Measurements from ENCODE around the gene IL21R.

IL21R gene

DNA sequence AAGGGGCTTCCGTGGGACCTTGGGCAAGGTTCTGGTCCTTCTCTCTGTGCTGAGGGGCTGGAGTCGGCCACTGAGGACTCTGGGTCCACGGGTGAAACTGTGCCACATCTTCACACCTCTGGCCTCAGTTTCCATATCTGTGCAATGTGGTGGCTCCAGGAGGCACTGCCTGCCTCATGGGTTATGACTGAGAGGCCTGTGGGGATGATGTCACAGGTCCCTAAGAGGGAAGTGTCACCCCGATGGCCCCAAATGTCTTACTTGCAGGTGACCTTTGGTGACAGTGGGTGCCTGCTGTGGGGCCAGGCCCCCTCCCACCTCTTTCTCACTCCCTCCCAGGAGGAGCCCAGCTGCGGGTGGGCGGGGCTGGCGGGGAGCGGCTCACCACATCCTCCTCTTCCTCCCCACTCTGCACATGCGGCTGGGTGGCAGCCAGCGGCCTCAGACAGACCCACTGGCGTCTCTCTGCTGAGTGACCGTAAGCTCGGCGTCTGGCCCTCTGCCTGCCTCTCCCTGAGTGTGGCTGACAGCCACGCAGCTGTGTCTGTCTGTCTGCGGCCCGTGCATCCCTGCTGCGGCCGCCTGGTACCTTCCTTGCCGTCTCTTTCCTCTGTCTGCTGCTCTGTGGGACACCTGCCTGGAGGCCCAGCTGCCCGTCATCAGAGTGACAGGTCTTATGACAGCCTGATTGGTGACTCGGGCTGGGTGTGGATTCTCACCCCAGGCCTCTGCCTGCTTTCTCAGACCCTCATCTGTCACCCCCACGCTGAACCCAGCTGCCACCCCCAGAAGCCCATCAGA is at the start of gene IL21R:
IL21R (plus strand) TSS at position 407 of the 801 bp plus-strand sequence. CDS start 27,898 bp downstream, outside the sequence.
- DNase-seq (ENCODE audit: low read depth in 2 of 2, low spot score in 1 of 2) = peak; percentile 70 to 82

DNA sequence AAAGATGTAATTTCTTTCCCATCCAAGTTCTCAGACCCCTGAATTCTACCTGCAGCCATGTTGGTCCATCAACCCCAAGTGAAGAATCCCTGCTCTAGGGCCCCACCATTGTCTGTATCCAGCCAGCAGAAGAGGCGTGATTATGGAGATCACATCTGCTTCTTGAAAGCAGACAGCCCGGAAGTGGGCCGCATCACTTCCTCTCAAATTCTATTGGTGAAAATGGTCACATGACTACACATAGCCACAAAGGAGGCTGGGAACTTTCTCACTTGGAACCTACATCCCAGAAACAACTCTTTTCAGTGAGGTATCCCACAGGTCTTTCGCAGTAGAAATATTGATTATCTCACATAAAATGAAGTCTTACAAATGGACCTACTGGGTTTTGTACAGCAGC is 48.1 kb upstream of the IL21R start:
- no peak for DNase-seq (ENCODE audit: low read depth in 2 of 2, low spot score in 1 of 2)

DNA sequence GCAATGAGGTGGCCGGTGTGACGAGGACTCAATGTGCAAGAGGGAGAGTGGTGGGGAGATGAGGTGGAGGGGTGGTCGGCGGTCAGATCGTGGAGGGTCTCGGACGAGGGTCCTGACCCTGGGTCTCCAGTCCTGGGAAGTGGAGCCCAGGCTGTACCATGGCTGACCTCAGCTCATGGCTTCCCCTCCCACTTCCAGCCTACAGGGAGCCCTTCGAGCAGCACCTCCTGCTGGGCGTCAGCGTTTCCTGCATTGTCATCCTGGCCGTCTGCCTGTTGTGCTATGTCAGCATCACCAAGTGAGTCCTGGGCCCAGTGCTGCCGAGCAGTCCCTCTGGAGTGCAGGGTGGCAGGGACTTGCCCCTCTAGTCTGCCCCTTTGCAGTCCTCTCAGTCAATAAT is 46.4 kb upstream of the IL21R start:
- DNase-seq (ENCODE audit: low read depth in 2 of 2, low spot score in 1 of 2) = no peak

DNA sequence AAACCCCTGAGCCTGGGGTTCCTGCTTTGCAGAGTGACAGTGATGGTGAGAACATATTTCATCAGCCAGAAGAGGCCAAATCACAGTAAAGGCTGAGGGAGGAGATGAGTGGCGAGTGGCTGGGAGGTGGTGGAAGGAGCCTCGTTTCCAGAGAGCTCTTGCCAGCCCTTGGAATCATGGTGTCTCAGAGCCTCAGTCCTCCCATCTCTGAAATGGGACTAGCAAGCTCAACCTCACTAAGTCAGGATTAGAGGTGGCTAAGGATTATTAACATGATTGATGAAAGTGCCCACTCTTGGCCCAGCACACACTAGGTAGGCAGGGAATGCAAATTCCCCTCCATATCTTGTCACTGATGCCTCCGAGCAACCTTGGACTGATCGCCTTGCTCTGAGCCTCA is 45.2 kb upstream of the IL21R start:
- no peak for DNase-seq (ENCODE audit: low read depth in 2 of 2, low spot score in 1 of 2)

DNA sequence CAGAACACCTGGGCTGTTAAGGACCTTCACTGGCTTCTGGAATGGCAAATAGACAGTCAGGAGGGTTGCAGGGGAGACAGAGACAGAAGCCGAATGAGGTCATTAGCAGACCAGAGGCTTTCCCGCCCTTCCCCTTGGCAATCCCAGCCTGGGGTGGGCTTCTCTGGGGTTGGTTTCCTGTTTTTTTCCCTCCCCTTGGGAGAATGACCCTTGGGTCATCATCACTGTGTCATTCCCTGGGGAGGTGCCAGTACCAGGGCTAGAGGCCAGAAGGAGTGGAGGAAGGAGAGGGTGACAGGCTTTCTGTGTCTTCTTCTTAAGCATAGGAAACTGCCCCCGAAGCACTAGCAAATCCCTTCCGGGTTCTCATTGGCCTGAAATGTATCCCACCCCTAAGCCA is 42.9 kb upstream of the IL21R start:
- DNase-seq (ENCODE audit: low read depth in 2 of 2, low spot score in 1 of 2) = no peak

DNA sequence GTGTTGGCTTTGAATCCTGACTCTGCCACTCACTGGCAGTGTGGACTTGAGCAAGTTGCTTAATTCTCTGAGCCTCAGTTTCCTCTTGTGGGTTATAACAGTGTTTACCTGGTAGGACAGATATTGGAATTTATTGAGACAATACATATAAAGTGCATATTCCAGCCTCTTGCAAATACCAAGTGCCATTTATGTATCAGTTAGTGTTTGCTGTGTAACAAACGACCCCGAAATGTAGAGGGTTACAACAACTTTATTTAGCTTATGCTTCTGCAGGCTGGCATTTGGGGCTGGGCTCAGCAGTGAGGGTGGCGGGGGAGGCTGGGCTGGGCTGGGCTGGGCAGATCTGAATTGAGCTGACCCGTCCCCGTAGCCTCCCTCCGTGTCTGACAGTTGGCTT is 42.4 kb upstream of the IL21R start:
- no peak for DNase-seq (ENCODE audit: low read depth in 2 of 2, low spot score in 1 of 2)

DNA sequence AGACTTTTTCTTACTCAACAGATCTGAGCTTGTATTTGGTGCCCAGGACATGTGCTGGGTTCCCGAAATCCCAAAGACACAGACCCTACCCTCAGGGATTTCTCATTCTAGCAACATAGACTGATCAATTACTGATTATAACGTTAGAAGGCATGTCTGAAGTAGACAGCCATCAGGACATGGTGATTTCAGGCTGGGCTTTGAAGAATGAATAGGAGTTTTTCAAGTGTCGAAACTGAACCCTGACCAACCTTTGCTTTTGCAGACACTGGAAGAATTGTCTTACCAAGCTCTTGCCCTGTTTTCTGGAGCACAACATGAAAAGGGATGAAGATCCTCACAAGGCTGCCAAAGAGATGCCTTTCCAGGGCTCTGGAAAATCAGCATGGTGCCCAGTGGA is 40.0 kb upstream of the IL21R start:
- no peak for DNase-seq (ENCODE audit: low read depth in 2 of 2, low spot score in 1 of 2)

DNA sequence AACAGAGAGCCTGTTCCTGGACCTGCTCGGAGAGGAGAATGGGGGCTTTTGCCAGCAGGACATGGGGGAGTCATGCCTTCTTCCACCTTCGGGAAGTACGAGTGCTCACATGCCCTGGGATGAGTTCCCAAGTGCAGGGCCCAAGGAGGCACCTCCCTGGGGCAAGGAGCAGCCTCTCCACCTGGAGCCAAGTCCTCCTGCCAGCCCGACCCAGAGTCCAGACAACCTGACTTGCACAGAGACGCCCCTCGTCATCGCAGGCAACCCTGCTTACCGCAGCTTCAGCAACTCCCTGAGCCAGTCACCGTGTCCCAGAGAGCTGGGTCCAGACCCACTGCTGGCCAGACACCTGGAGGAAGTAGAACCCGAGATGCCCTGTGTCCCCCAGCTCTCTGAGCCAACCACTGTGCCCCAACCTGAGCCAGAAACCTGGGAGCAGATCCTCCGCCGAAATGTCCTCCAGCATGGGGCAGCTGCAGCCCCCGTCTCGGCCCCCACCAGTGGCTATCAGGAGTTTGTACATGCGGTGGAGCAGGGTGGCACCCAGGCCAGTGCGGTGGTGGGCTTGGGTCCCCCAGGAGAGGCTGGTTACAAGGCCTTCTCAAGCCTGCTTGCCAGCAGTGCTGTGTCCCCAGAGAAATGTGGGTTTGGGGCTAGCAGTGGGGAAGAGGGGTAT is 39.3 kb upstream of the IL21R start:
- DNase-seq (ENCODE audit: low read depth in 2 of 2, low spot score in 1 of 2) = no peak

DNA sequence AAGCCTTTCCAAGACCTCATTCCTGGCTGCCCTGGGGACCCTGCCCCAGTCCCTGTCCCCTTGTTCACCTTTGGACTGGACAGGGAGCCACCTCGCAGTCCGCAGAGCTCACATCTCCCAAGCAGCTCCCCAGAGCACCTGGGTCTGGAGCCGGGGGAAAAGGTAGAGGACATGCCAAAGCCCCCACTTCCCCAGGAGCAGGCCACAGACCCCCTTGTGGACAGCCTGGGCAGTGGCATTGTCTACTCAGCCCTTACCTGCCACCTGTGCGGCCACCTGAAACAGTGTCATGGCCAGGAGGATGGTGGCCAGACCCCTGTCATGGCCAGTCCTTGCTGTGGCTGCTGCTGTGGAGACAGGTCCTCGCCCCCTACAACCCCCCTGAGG is 38.7 kb upstream of the IL21R start:
- no peak for DNase-seq (ENCODE audit: low read depth in 2 of 2, low spot score in 1 of 2)

DNA sequence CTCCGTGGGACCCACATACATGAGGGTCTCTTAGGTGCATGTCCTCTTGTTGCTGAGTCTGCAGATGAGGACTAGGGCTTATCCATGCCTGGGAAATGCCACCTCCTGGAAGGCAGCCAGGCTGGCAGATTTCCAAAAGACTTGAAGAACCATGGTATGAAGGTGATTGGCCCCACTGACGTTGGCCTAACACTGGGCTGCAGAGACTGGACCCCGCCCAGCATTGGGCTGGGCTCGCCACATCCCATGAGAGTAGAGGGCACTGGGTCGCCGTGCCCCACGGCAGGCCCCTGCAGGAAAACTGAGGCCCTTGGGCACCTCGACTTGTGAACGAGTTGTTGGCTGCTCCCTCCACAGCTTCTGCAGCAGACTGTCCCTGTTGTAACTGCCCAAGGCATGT is 38.2 kb upstream of the IL21R start:
- DNase-seq (ENCODE audit: low read depth in 2 of 2, low spot score in 1 of 2) = no peak

DNA sequence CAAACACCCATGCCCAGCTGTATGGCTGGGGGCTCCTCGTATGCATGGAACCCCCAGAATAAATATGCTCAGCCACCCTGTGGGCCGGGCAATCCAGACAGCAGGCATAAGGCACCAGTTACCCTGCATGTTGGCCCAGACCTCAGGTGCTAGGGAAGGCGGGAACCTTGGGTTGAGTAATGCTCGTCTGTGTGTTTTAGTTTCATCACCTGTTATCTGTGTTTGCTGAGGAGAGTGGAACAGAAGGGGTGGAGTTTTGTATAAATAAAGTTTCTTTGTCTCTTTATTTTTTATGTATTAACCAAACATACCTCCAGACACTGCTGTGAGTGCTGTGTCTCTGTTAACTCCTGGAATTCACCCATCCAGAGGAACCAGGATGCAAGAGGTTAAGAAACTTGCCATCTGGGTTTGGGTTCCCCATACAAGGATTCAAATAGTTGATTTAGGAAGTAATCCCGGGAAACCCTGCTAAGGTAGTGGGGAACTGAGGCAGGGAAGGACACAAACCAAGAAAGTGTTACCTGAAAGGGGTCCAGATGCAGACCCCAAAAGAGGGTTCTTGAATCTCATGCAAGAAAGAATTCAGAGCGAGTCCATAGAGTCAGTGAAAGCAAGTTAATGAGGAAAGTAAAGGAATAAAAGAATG is 37.4 kb upstream of the IL21R start:
- DNase-seq (ENCODE audit: low read depth in 2 of 2, low spot score in 1 of 2) = no peak

DNA sequence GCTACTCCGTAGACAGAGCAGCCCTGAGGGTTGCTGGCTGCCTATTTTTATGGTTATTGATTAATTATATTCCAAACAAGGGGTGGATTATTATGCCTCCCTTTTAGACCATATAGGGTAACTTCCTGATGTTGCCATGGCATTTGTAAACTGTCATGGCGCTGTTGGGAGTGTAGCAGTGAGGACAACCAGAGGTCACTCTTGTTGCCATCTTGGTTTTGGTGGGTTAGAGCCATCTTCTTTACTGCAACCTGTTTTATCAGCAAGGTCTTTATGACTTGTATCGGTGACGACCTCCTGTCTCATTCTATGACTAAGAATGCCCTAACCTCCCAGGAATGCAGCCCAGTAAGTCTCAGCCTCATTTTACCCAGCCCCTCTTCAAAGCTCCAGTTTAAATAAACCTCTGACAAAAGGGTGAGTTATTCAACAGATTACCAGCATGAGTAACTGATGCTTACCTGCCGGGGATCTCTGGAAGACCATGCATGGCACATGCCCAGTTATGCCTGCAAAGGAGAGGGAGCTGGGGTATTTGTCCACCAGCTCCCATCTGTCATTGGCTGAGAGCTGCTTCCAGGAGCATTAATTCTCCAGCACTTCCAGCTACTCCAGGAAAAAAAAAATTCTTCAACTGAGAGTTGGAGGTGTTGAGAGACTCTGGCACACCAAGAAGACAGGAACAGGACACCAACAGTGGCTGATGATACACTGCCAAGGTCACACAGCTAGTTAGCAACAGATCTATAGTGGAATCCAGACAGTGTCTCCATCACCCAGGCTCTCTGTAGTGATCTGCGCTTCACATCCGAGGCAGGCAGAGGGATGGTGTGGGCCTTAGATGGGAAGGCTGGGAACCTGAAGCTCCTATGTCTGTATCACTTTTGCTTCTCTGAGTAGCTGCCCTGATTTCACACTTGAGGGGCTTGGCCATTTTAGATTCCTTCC is 36.6 kb upstream of the IL21R start:
- DNase-seq (ENCODE audit: low read depth in 2 of 2, low spot score in 1 of 2) = no peak

DNA sequence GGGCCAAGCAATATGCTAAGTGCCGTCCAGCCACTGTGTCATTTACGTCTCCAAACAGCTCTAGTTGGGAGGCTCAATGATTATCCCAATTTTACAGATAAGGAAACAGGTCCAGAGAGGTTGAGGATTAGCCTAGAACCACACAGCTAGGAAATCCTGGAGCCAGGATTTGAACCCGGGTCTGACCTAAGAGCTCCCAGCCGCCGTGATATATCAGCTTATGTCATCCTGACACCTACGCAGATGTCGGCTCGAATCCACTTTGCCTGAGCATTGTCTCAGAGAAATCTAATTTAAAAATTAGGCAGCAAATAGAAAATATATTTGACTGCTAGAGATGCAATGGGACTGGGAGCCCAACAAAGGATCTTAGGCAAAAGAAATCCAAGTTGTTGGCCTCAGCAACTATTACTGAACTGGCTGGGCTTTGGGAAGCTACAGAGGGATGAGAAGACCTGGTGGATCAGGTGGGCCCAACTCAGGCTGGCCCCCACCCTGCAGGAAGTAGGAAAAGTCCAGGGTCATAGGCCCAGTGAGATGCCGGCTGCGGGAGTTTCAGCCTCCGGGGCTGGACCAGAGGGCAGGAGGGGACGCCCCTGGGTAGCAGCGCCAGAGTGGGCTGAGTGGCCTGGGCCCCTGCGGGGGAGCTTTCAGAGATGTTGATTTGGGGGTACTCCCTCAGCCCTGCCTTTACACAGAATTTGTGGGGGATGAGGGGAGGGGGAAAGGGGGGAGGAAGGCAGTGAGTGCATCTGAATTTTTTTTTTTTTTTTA is 35.1 kb upstream of the IL21R start:
- DNase-seq (ENCODE audit: low read depth in 2 of 2, low spot score in 1 of 2) = peak in 1 of 2 donors; percentile 20

DNA sequence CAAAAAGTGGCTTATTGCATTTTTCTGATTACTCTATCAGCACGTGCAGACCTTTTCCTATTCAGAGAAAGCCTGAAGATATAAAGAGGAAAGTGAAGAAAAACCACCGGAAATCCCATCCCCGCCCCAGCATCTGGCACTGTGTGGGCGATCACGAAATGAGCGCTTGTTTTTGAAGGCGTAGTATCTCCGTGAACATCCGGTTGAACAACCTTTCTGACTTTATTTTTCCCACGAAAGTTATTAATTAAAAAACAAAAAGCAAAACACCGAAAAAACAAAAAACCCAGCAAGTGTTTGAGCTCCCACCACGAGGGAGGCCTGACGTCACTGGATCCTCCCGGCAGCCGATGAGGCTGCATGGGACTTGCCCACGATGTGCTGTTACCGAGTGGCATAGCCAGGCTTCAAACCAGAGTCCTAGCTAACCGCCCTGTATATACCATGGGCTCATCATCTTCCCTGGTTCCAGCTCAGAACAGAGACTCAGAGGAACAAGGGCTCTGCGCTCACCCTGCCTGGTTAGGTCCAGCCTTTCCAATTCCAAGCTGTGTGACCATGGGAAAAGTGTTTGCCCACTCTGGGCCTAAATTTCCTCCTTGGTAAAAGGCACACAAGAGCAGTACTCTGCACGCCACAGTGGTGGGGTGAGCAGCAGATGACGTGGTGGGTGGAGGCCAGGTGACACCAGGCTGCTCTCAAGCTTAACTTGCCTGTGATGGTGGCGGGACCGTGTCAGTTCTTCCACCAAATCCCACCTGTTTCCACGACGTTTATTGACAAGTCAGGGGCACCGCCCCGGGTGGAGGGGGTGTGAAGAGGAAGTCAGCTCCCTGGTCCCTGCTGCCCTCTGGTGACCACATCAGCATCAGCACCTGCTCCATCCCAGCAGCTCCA is 34.3 kb upstream of the IL21R start:
- DNase-seq (ENCODE audit: low read depth in 2 of 2, low spot score in 1 of 2) = peak; percentile 71 to 84

DNA sequence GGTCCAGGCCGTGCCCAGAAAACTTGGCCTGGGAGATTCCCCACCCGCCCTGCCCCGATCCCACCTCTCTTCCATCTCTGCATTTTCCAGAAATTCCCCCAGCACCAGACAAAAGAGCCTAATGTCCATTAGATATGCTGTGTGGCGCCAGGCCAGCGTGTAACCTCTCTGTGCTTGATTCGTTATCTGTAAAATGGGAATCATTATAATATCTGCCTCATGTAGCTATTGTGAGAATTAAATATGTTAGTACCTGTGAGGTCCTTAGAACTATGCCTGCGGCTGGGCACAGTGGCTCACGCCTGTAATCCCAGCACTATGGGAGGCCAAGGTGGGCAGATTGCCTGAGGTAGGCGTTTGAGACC is 33.6 kb upstream of the IL21R start:
- DNase-seq (ENCODE audit: low read depth in 2 of 2, low spot score in 1 of 2) = no peak

DNA sequence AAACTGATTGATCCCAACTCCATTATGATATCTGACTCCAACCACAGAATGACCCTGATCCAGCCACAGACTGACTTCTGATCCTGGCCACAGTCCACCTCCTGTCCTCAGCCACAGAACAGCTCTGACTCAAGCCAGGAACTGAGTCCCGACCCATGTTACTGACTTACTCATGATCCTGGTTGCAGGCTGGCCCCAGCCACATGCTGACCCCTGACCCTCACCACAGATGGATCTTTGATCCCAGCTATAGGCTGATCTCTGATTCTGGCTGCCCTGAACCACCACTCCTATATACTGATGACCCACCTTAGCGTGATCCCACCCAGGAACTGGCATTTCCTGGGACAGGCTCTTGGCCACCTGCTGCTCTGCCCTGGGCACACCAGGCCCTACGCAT is 32.2 kb upstream of the IL21R start:
- no peak for DNase-seq (ENCODE audit: low read depth in 2 of 2, low spot score in 1 of 2)

DNA sequence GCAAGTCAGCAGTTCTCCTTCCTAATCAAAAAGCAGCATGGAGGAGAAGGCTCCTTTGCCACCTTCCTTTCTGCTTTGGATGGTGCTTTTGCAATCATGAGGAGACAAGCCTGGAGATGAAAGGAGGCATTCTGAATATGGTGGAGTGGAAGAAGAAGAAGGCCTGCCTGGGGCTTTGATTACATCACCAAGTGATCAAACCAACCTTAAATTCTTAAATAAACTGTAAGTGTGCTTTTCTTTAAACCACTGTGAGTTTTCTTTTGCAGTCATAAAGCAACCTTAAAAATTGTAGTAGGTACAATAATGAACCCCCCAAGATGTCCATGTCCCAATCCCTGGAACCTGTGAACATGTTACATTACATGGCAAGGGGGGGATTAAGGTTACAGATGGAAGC is 31.7 kb upstream of the IL21R start:
- DNase-seq (ENCODE audit: low read depth in 2 of 2, low spot score in 1 of 2) = no peak

DNA sequence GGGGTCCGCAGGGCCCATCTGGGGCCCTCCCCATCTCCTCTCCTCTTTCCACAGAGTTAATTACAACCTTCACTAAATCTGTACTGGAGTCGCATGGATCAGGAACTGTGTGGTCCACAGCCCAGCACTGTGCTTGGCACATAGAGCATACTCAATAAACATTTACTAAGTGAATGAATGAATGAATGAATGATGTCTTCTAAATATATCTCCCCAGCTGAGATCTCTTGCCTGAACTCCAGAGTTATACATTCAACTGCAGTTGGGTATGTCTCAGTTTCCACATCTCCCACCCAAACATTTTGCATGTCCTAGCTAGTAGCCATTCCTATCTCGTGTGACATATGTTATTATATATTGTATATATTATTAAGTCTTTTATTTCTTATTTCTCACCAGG is 28.7 kb upstream of the IL21R start:
- DNase-seq (ENCODE audit: low read depth in 2 of 2, low spot score in 1 of 2) = no peak

DNA sequence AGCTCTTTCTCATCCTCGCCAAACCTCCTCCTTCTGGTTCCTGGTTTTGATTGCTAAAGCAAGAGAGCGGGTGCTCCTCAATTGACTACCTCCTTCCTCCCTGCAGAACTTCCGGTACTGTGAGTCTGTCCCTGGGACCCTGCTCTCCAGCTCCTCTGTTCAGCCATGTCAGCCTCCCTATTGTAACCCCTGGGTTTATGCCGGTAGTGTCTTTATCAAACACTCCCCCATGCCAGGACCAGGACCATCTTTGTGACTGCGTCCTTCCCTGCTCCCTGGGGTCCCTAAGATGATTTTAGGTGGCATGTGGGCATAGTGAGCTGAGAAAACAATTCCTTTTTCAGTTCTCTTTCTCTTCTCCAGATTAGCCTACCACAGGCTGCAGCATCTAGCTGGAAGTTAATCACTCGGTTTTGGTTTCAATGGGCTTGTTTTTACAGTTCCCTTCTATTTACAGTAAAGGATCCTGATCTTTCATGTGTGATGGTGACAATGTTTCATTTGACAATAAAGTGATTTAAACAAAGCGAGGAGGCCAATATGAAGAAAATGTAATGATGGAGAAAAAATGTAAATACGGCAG is 27.7 kb upstream of the IL21R start:
- DNase-seq (ENCODE audit: low read depth in 2 of 2, low spot score in 1 of 2) = no peak

Data from stimulated activated CD8-positive, alpha-beta memory T cell treated with anti-CD3 and anti-CD28 coated beads, Interleukin-4, amount 100 ng/mL, for 1 hour (primary cell).